DMS53 treated with DMSO at 0.1 percent for 48 hours (cell line): ENCODE results near the gene APOA5.

Source experiments
- DNase-seq: peaks from one replicate; lab custom pipeline; 2025; ENCODE audit not compliant: unreplicated experiment; lab: John Stamatoyannopoulos, UW

Gene APOA5

GRCh38 chr11:116828632-116829524, 37.2 kb upstream of the APOA5 start:
- no peak for DNase-seq

GRCh38 chr11:116827461-116827860, 35.8 kb upstream of the APOA5 start:
- DNase-seq: no peak

- DNase-seq: no peak
Measured at GRCh38 chr11:116826751-116827431, 35.2 kb upstream of the APOA5 start.

- DNase-seq: no peak
Measured at GRCh38 chr11:116825854-116826750, 34.4 kb upstream of the APOA5 start.

- DNase-seq: no peak
Measured at GRCh38 chr11:116825434-116825833, 33.8 kb upstream of the APOA5 start.

GRCh38 chr11:116823031-116823843, 31.6 kb upstream of the APOA5 start, which contains the start of gene APOA4:
TSS of gene APOA4 (minus strand) at chr11:116823304. CDS start at chr11:116823191, 113 bp downstream.
- DNase-seq: no peak

- no peak for DNase-seq
Measured at GRCh38 chr11:116822575-116822974, 30.9 kb upstream of the APOA5 start.

GRCh38 chr11:116821050-116821918, 29.6 kb upstream of the APOA5 start:
- no peak for DNase-seq

- DNase-seq: no peak
Measured at GRCh38 chr11:116819049-116819448, 27.4 kb upstream of the APOA5 start.

- no peak for DNase-seq
Measured at GRCh38 chr11:116814502-116814901, 22.8 kb upstream of the APOA5 start.

- DNase-seq: no peak
Measured at GRCh38 chr11:116813781-116814471, 22.2 kb upstream of the APOA5 start.

- no peak for DNase-seq
Measured at GRCh38 chr11:116813170-116813569, 21.5 kb upstream of the APOA5 start.

GRCh38 chr11:116812109-116812508, 20.4 kb upstream of the APOA5 start:
- no peak for DNase-seq

- DNase-seq: no peak
Measured at GRCh38 chr11:116811194-116811593, 19.5 kb upstream of the APOA5 start.

- DNase-seq: no peak
Measured at GRCh38 chr11:116808262-116809175, 16.8 kb upstream of the APOA5 start.

- no peak for DNase-seq
Measured at GRCh38 chr11:116807601-116808261, 16.1 kb upstream of the APOA5 start.

- no peak for DNase-seq
Measured at GRCh38 chr11:116804001-116804400, 12.3 kb upstream of the APOA5 start.
